SU-DHL-6 (cell line): ENCODE results near the gene MAP2K6.

Experiments used
- H2AFZ ChIP-seq: fragments of 200-600 bp; sonication (generic); 2 replicates; pipeline ENCODE4 v1.6.1; 2014; ENCODE audit warnings: low read depth, mild to moderate bottlenecking, moderate library complexity, mixed read lengths, antibody characterized with exemption, low read length; ENCODE audit not compliant: severe bottlenecking
- H3F3A ChIP-seq: fragments of 200-600 bp; shearing (Covaris generic); 2 replicates; pipeline ENCODE4 v1.6.0; 2016; ENCODE audit warnings: antibody characterized with exemption, mild to moderate bottlenecking; ENCODE audit not compliant: insufficient read depth
- H3K27ac ChIP-seq: fragments of 200-600 bp; sonication (generic); 2 replicates; pipeline ENCODE4 v1.5.1; 2016; ENCODE audit warnings: low read depth, mild to moderate bottlenecking, low read length, moderate library complexity, mixed read lengths
- H3K27me3 ChIP-seq: fragments of 200-600 bp; sonication (generic), shearing (Covaris generic); 2 replicates; pipeline ENCODE4 v1.6.0; 2014; ENCODE audit warnings: mild to moderate bottlenecking, low read length
- H3K36me3 ChIP-seq: fragments of 200-600 bp; sonication (generic); 2 replicates; pipeline ENCODE4 v1.6.1; 2014; ENCODE audit warnings: mild to moderate bottlenecking, low read length, mixed read lengths
- H3K4me2 ChIP-seq: fragments of 300-600, 200-600 bp; shearing (Covaris generic), sonication (generic); 2 replicates; pipeline ENCODE4 v1.6.0; 2014; ENCODE audit warnings: low read length, low read depth, mild to moderate bottlenecking; ENCODE audit not compliant: poor library complexity, severe bottlenecking
- H3K4me3 ChIP-seq: fragments of 200-600 bp; sonication (generic); 2 replicates; pipeline ENCODE4 v1.5.1; 2014; ENCODE audit warnings: antibody characterized with exemption, low read length, mild to moderate bottlenecking, mixed read lengths; ENCODE audit not compliant: insufficient read depth, poor library complexity, severe bottlenecking
- H3K79me2 ChIP-seq: fragments of 200-600 bp; sonication (generic); 2 replicates; pipeline ENCODE4 v1.6.1; 2014; ENCODE audit warnings: mild to moderate bottlenecking, low read length, moderate library complexity; ENCODE audit not compliant: insufficient read depth
- H3K9ac ChIP-seq: fragments of 200-600 bp; sonication (generic); 2 replicates; pipeline ENCODE4 v1.7.0; 2014; ENCODE audit warnings: mild to moderate bottlenecking, low read length
- H3K9me2 ChIP-seq: fragments of 200-600 bp; sonication (generic); replicated peaks from 2 replicates; pipeline ENCODE4 v1.6.1; 2014; ENCODE audit warnings: low read length; ENCODE audit not compliant: insufficient read depth
- H3K9me3 ChIP-seq: fragments of 200-600 bp; sonication (generic); 2 replicates; pipeline ENCODE4 v1.6.1; 2014; ENCODE audit warnings: low read length, mixed read lengths; ENCODE audit not compliant: insufficient read depth
- H4K20me1 ChIP-seq: fragments of 200-600 bp; sonication (generic); 2 replicates; pipeline ENCODE4 v1.6.1; 2014; ENCODE audit warnings: low read depth, mild to moderate bottlenecking, antibody characterized with exemption, low read length, moderate library complexity, mixed read lengths
- EZH2phosphoT487 ChIP-seq: fragments of 200-600 bp; sonication (generic), shearing (Covaris generic); conservative IDR thresholded peaks from 2 replicates; pipeline ENCODE4 v1.6.1; 2018; ENCODE audit warnings: mild to moderate bottlenecking, antibody characterized with exemption, low read length, moderate library complexity, mixed read lengths
- TF ChIP-seq, protein P1 (sequence below): fragments of 200-600 bp; sonication (generic); IDR thresholded peaks from one replicate; pipeline ENCODE4 v1.5.1; 2017; ENCODE audit warnings: antibody characterized with exemption, mild to moderate bottlenecking, low read length, moderate library complexity; ENCODE audit not compliant: insufficient read depth, poor library complexity, severe bottlenecking

Gene MAP2K6

DNA sequence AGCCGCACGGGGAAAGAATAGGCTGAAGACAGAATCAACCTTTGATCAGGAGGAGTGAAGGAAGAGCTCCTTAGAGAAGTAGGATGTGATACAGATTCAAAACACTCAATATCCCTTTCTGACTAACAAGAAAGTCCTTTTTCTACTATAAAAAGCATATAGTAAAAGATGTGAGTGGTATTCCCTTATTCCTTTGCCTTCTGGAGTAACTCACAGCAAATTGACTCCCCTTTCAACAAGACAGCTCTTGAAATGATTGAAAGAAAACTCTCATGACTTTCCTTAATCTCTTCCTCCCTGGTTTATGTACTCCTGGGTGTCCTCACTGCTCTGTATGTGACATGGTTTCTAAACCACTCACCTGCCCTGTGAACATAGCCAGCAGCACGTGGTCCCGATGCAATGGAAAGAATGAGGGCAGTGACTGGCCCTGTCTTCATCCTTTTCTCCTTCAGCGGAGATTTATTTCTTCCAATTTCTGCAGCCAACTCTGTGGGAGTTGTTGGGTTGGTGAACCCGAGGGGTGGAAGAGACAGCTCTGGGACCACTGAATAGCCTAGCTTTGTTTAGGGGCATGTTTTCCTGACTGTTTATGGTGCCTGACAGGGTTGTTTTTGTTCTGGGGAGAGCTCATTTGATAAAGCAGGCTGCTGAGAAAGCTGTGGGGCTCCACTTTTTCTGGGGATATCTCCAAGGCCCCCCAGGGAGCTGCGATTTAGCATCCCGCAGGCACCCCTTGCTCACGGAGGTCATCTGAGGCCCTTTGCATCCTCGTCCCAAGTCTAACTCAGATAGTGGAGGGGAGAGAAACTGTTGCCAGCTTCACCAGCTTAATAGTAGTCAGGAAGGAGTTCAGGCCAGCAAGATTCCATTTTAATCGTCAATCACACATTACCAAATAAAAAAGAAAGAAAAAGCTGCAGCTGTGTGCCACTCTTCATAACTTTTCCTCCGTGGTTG is 46.7 kb downstream of the MAP2K6 start:
- Histone ChIP-seq H3K9ac (no peak overlapping the region), H3K79me2 (no peaks in the 10 kb centered on the region), H3K27ac (no peak overlapping the region), H3K4me2 (no peak overlapping the region), H3K4me3 (no peak overlapping the region), H3F3A (no peaks in the 10 kb centered on the region), H3K36me3 (no peaks in the 10 kb centered on the region), H2AFZ (no peak overlapping the region), H4K20me1 (no peaks in the 10 kb centered on the region), H3K9me3 (no peaks in the 10 kb centered on the region), H3K27me3 (no peaks in the 10 kb centered on the region), H3K9me2 (no peaks in the 10 kb centered on the region)
- no peak for TF ChIP-seq EZH2phosphoT487
- TF ChIP-seq, protein P1, sequence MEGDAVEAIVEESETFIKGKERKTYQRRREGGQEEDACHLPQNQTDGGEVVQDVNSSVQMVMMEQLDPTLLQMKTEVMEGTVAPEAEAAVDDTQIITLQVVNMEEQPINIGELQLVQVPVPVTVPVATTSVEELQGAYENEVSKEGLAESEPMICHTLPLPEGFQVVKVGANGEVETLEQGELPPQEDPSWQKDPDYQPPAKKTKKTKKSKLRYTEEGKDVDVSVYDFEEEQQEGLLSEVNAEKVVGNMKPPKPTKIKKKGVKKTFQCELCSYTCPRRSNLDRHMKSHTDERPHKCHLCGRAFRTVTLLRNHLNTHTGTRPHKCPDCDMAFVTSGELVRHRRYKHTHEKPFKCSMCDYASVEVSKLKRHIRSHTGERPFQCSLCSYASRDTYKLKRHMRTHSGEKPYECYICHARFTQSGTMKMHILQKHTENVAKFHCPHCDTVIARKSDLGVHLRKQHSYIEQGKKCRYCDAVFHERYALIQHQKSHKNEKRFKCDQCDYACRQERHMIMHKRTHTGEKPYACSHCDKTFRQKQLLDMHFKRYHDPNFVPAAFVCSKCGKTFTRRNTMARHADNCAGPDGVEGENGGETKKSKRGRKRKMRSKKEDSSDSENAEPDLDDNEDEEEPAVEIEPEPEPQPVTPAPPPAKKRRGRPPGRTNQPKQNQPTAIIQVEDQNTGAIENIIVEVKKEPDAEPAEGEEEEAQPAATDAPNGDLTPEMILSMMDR, result no peak

DNA sequence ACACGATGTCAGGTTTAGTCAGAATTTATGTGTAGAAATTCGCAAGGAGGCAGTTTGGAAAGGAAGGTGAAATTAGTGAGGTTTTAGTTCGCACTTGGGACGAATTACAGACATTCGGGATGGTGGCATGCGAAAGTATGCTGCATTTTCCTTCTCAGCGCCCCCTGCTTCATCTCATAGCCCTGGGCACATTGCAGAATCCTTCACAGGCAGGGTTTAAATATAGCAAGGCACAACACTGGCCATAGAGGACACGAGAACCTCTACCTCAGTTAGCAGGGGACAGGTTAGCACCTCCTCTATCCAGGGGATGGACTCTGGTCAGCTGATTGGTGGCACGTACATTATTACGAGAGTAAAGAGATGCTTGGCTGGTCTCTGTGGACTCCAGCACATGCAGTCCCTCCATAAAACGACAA is 47.5 kb downstream of the MAP2K6 start:
- no peaks in the 10 kb centered on the region for H3K9me3 ChIP-seq

DNA sequence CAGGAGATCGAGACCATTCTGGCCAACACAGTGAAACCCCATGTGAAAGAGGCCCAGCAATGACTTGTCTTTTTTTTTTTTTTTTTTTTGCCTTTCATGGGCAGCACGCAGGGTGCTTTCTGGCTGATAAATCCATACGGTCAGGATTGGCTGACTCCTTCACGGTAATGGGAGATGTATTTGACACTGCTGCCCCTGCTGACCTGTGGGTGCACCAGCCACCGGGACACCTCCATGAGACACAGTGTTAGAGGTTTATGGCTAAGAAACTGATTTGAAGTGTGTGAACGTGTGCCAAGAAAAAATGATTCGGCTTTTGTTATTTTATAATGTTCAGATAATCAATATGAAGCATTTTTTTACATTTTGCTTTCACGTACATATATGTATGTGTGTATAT is 48.4 kb downstream of the MAP2K6 start:
- no peak overlapping the region for H3K4me2 ChIP-seq
- H3K27me3 ChIP-seq, result no peaks in the 10 kb centered on the region
- no peak for TF ChIP-seq EZH2phosphoT487
- TF ChIP-seq, protein P1, result no peak
- H3K4me3 ChIP-seq, result no peak overlapping the region
- no peaks in the 10 kb centered on the region for H3K9me3 ChIP-seq
- no peaks in the 10 kb centered on the region for H4K20me1 ChIP-seq
- H3K9me2 ChIP-seq, result no peaks in the 10 kb centered on the region
- no peak overlapping the region for H3K9ac ChIP-seq
- H3K79me2 ChIP-seq, result no peaks in the 10 kb centered on the region
- no peaks in the 10 kb centered on the region for H3K36me3 ChIP-seq
- H2AFZ ChIP-seq, result no peak overlapping the region
- no peaks in the 10 kb centered on the region for H3F3A ChIP-seq
- H3K27ac ChIP-seq, result no peak overlapping the region

More for the DNA sequence above, 47.5 kb downstream of the MAP2K6 start:
- no peaks in the 10 kb centered on the region for H3K9me2 ChIP-seq
- no peak overlapping the region for H3K9ac ChIP-seq
- H3K36me3 ChIP-seq, result no peaks in the 10 kb centered on the region
- no peaks in the 10 kb centered on the region for H3K27me3 ChIP-seq
- no peaks in the 10 kb centered on the region for H3K79me2 ChIP-seq
- H4K20me1 ChIP-seq, result no peaks in the 10 kb centered on the region
- no peak overlapping the region for H3K27ac ChIP-seq
- H3K4me3 ChIP-seq, result no peak overlapping the region
- no peak for TF ChIP-seq EZH2phosphoT487
- TF ChIP-seq, protein P1, result no peak
- no peak overlapping the region for H2AFZ ChIP-seq
- no peaks in the 10 kb centered on the region for H3F3A ChIP-seq
- H3K4me2 ChIP-seq, result no peak overlapping the region
